HG02970 (cell line): ENCODE results near the gene EIF2S1.
"Not testable (repeated sequence)": the region's sequence is repeated elsewhere in the genome, so short reads cannot be mapped to it uniquely, and the experiment has no call there.

ENCODE experiments used
- ATAC-seq: cut with Tn5 transposase; IDR thresholded peaks from one replicate; pipeline ENCODE4 v1.9.1; 2021; ENCODE audit warnings: mild to moderate bottlenecking, moderate library complexity, moderate number of reproducible peaks; ENCODE audit not compliant: unreplicated experiment, low FRiP score

The EIF2S1 gene

DNA sequence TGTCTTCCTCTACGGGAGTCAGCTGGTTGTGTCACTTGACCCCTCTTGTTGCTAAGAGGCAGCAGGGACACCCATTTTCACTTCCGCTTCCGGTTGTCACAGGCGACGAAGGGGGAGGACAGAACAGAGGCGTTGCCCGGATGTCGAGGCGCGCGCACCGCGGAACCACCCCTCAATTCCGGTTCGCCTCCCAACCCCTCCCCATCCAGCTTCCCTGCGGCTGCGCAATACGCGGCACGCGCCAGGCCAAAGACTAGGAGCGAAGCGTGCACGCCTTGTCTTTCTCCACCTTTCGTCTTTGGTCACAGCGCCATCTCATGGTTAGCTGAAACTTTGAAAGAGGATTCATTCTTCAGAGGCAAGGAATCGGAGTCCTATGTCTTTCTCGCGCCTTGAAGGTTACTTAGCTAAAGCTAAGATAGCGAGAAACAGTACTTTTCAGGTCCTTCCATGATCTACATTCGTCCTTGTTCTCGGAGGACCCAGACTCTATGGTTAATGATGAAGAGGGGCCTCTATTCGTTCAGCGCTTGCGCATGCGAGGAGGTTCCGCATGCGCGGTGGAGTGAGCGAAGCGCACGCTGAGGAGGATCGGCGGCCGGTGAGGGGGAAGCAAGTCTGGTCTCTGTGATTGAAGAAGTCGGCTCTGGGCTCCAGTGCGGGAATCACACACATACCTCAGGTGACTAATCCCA, at the start of gene EIF2S1, which contains the start of gene ATP6V1D:
EIF2S1 (plus strand) TSS at position 554 of the 695 bp plus-strand sequence. CDS start 4,440 bp downstream, outside the sequence.
ATP6V1D (minus strand) TSS at position 30 of the 695 bp plus-strand sequence. CDS start 106 bp downstream, outside the sequence.
- ATAC-seq = peak; percentile 93

DNA sequence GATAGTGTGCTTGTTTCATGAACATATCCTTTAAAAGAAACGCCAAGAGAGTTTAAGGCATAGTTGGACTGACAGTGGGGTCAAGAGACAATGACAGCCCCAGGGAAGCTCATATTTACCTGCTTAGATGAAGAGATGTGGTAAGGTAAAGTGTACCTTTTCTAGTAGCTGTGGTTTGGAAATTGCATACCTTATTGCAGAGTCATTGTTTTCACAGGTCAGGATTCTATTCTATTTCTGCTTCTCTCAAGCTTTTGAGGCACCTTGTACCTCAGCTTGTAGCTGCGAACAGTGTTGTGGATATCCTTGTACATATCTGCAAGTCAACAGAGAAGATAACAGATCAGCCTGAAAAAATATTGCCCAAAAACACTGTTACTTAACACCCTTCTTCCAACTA, 48.3 kb upstream of the EIF2S1 start:
- no peak for ATAC-seq

DNA sequence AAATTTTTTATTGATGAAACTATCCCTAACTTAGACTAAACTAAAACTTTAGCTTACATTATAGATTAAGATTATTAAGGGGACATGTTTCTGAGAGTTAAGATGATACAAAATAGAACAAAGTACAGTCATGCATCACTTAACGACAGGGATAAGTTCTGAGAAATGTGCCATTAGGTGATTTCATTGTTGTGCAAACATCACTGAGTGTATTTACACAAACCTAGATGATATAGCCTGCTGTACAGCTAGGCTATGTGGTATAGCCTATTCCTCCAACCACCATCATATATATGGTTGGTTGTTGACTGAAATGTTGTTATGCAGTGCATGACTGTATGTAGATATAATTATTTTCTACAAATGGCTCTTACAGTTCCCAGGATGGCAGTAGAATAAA, 47.0 kb upstream of the EIF2S1 start:
- no peak for ATAC-seq

DNA sequence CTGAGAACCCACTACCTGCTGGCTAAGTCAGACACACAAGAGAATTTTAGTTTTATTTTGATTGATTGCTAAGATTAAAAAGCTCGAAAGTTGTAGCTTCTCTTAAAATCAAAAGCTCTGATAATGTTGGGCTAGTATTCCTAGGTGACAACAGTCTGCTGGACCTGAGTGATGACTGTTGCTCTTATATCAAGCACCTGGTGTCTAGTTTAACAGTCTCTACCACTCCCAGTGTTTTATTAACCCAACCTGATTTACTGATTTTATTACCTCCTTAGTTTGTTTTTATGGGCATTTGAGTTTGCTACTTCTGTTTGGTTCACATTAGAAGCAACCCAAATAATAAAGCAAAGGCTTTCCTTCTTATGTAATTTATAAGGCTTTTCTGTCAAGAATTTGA, 42.3 kb upstream of the EIF2S1 start:
- ATAC-seq = no peak

DNA sequence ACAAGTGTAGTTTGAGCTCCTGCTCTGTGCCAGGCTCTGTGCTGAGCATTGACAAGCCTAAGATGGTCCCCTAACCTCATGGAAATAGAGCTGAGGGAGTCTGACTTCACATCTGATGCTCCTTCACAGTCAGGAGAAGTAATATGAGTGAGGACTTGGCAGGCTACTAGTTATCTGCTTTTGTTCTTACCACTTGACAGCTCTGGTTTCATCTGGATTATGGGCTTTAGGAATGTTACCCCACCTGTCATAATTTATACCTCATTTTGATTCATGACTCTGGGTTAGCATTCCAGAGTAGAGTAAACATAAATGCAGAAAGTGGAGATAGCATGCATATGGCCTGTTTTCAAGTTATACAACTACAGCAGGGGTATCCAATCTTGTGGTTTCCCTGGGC, 41.0 kb upstream of the EIF2S1 start:
- ATAC-seq = no peak

DNA sequence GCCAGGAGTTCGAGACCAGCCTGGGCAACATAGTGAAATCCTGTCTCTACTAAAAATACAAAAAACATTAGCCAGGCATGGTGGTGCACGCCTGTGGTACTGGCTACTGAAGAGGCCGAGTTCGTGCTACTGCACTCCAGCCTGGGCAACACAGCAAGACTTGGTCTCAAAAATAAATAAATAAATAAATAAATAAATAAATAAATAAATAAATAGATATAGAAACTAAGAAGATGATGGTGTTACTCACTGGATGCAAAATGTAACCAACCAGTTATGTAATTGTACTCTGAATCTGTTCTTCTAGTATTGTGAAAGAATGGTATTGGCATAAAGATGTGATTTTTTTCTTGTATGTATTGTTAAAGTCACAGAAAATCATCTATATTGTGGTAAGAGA, 30.5 kb upstream of the EIF2S1 start:
- ATAC-seq = not testable (repeated sequence)

DNA sequence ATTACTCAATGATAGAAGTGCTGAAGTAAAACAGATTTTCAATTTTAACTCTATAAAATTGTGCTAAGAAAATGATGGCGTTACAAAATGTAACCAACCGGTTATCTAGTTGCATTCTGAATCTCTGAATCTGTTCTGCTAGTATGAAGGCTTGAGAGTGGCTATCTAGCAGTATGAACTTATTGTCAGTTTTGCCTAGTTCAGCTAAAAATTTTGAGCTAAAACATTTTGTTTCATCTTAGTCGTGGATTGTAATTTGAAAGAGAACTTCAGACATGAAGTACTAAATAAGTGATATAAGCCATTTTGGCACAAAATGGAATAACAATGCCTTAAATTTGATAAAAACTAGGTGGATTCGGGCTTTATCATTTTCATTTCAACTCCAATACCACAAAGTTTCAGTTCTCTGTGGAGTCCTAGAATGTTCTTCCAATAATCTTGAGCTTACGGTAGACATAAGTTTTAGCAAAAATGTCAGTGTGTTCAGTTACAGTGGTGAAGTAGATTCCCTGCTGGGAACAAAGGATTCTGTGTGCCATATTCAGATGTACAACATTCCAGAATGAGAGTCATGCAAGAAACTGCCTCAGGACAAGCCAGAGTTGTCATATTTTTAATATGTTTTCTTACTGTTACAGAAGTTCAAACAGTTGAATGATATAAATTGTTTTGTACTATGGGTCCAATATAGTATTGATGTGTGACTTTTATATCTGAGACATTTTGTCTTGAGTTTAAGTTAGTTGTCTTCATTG, 28.6 kb upstream of the EIF2S1 start:
- no peak for ATAC-seq

DNA sequence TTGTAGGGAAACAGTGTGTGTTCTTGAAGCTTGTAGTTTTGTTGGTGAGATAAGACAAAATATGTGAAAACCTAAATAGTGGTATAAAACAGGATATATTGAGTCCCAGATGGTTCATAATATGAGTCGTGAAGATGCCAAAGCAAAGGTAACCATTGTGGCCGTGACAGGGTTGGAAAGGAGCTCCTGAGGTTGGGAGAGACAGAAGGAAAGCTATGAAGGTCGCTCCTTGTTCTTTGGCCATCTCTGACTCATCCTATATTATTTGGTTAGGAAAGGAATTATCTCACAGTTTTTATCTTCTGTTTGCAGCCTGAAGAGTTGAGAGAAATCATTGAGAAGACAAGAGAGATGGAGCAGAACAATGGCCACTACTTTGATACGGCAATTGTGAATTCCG, 27.7 kb upstream of the EIF2S1 start:
- no peak for ATAC-seq

DNA sequence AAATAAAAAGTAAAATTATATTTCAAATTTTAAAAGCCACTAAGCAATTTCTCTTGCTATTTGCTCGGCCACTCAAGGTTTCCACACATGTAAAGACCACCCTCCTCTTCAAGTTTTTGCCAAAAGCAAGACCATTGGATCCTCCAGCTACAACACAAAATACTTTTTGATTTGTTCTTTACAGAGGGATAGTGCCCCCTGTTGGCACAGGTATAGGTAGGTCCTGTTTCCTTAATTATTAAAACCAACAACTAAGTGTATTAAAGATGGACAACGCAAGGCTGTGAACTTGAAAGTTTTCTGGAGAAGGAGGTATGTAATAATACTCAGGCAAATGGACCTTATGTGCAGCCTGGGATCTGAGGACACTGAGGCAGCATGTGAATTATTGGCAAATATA, 24.3 kb upstream of the EIF2S1 start:
- no peak for ATAC-seq

DNA sequence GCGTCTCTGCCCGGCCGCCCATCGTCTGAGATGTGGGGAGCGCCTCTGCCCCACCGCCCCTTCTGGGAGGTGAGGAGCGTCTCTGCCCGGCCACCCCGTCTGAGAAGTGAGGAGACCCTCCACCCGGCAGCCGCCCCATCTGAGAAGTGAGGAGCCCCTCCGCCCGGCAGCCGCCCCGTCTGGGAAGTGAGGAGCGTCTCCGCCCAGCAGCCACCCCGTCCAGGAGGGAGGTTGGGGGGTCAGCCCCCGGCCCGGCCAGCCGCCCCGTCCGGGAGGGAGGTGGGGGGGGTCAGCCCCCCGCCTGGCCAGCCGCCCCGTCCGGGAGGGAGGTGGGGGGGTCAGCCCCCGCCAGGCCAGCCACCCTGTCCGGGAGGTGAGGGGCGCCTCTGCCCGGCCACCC, 18.9 kb upstream of the EIF2S1 start:
- not testable (repeated sequence) for ATAC-seq

DNA sequence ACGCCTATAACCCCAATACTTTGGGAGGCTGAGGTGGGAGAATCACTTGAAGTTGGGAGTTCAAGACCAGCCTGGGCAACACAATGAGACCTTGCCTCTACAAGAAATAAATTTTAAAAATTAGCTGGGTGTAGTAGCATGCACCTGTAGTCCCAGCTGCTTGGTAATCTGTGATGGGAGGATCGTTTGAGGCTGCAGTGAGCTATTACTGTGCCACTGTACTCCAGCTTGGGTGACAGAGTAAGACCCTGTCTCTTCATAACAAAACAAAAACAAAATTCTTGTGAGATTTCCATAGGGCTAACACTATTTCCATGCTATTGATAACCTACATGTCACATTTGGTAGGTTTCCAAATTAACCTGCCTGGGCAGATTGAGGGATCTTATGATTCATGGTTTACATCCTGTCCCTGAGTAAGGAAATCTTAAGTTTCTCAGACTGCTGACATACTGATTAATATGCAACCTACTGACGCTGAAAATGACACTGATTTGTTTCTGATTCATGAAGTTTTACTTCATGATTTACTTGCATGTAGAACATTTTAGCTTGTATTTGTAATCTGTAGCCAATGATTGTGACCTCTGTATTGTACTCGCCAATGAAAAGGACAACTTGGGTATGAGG, 16.4 kb upstream of the EIF2S1 start:
- no peak for ATAC-seq

DNA sequence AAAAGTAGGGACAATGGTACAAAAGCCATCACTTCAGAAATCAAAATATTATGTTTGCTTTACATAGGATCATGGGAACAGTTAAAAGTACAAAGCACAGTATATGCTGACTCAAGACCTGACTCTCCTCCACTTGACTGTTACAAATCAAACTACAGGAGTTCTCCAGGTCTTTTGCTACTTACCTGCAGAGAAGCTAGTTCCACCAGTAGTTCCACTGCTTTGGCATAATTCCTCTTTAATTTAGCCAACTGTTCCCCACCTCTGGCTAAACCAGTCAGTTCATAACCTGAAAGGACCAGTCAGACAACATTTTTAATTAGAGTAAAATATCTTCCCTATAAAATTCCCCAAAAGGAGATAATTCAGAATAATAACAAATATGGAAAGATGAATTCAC, 14.5 kb upstream of the EIF2S1 start:
- no peak for ATAC-seq

DNA sequence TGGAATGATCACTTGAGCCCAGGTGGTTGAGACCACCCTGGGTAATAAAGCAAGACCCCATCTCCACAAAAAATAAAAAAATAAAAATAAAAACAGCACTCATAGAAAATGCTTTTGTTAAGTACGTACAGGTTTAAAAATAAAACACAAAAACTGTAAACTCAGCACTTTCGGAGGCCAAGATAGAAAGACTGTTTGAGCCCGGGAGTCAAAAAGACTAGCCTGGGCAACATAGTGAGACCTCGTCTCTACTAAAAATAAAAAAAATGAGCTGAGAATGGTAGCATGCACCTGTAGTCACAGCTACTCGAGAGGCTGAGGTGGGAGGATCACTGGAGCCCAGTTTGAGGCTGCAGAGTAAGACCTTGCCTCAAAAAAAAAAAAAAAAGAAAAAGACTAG, 8.1 kb upstream of the EIF2S1 start:
- ATAC-seq = no peak

DNA sequence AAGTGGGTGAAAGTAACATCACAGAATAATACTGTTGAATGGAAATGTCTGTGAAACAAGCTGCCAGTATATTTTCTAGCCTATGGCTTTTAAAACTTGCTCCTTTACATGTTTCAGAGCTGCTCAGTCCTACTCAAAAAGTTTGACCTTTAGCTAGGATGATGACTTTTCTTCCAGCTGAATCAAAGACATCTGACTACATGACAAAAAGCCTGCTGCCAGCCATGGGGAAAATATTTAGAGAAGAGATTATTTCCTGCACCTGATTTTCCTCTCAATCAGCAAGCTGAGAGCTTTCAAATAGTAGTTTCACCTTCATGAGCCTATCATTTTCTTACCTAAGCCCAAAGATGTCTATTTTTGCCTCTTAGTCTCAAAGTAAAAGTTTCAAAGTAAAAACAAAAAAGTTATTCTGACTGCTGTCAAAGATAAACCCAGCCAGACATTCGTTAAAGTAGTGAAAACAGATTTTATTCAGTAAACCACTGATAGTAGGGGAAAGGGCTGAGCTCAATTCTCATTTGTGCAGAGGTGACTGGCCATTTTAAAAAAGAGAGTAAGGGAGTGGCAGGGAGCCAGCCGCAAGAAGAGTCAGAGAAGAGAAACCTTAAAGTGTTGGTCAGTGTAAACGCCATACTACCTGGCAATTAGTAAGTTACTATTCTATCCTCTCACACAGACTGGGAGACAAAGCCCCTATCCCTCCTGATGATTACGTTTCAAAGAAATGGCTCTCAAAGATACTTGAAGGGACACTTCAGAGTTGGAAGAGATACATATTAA, 2.8 kb upstream of the EIF2S1 start:
- no peak for ATAC-seq

DNA sequence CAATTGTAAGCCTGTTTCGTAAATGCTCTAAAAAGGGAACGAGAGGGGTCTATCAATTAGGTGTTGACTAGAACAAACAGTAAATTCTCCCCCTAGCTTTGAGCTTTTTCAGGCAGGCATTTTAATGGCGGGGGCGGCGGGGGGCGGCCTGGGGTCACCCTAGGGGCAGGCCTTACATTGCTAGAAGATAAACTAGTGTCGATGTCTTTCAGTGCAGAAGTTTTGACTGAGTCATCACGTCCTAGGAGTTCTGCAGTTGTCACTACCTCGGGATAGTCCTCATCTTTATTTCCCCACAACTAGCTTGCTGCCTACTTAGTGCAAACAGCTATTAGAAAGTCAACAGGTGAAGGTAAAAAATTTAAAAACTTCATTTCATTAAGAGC, 2.2 kb upstream of the EIF2S1 start:
- ATAC-seq = no peak

DNA sequence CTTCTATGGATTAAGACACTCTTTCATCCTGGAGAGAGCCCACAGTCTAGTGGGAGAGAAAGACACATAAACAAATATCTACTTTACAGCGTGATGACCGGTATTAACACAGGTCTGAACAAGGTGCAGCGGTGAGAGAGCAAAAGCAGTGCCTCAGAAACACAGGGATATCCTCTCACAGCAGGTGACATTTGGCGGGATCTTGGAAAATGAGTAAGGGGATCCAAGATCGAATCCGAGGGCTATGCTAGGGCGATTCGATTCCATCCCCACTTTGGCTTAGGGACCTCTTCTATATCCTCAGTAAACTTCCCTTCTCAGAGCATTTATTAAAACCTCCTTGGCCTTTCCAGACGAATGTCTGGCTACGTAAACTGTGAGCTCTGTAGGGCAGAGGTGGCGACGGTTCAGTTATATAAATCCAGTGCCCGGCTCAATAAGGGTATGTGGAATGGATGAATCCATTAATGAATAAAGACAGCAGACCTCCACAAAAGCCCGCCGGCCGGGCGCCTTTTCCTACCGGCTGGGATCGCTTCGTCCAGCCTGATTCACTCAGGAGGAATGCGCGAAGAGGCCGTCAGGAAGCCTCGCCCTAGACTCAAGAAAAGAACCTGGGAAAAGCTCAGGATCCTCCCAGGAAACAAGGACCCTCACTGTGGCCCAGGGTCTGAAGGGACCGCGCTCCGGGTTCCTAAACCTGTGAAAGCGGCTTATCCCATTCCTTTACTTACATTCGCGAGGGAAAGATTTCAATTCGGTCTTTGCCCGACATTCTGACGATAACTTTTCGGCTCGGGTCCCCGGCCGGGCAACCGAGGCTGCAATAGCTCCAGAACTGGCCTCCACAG, 979 bp upstream of the EIF2S1 start:
- ATAC-seq = peak; percentile 2

DNA sequence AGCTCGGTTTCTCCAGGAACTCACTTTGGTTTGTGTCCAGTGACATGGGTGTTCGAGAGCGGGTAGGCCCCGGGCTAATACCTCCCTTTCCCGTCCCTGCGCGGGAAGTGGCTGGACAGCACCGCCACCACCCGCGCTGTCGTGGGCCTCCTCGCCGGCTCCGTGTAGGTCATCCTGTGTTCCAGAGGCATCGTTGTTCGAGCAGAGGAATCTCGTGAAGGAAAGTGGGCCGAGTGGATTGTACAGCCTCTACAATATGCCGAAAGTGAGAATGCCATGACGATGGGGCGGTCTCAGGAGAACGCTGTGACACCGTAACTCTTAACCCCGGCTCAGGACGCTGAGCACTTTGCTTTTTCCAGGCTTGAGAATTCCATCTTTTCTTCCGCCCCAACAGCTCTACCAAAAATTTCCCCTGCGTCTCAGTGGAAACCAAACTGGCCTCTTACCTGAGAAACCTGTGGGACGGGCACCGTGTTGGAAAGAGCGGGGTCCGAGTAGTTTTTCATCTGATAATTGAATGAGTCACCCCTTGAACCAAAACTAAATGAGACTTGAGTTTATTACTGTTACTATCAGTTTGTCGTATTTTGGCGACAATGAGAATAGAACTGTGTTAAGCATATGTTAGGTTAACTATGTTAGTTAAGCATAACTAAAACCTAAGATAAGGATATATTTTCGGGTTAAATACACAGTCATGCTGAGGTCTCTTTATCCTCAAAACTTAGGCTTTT, 510 bp downstream of the EIF2S1 start:
- ATAC-seq = peak; percentile 2

DNA sequence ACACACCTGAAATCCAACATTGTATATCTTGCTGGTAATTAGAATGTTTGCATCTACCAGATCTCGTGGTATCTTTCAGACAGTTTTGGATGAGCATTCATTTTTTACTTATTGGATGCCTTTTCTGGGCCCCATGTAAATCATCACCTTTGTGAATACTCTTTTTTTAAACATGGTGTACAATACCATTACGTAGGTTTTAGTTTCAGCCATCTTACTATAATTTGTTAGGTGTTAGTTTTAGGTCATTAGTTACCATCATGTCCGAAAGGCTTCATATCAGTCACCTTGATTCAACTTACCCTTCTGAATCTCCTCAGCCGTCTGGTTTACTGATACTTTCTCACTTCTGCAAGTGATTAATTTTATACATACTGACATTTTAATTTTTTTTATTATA, 5.3 kb downstream of the EIF2S1 start:
- no peak for ATAC-seq

DNA sequence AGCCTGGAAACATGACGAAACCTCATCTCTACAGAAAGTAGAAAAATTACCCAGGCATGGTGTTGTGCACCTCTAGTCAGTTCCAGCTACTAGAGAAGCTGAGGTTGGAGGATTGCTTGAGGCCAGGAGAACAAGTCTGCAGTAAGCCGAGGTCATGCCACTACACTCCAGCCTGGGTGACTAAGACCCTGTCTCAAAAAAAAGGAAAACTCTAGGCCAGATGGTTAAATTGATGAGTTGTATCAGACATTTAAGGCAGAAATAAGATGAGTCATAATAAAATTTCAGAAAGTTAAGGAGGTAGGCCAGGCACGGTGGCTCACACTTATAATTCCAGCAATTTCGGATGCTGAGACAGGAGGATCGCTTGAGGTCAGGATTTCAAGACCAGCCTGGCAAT, 10.7 kb downstream of the EIF2S1 start:
- no peak for ATAC-seq
